Endothelial cell of hepatic sinusoid (primary cell): ENCODE measurements around the gene NWD2.

Experiments used
- in situ Hi-C: cut with HindIII; loops from 2 replicates; pipeline ENCODE4 v1.10.0; 2017; ENCODE audit warnings: low sequenced_read_pairs

NWD2 gene

GRCh38 chr4:37464373-37465128 lies 220.0 kb downstream of the NWD2 start:
- in situ Hi-C loops: loop anchor here (25.0 kb wide), 1 partner anchor 323 kb away; no protein-coding TSS in a partner anchor

- in situ Hi-C loops: loop anchor here (25.0 kb wide), 1 partner anchor 322 kb away; no protein-coding TSS in a partner anchor
Observed at GRCh38 chr4:37465296-37465695, 220.8 kb downstream of the NWD2 start.

GRCh38 chr4:37465845-37466244 lies 221.3 kb downstream of the NWD2 start:
- in situ Hi-C loops: loop anchor here (25.0 kb wide), 1 partner anchor 321 kb away; no protein-coding TSS in a partner anchor

GRCh38 chr4:37467223-37467622 lies 222.7 kb downstream of the NWD2 start:
- in situ Hi-C loops: loop anchor here (25.0 kb wide), 1 partner anchor 320 kb away; no protein-coding TSS in a partner anchor

GRCh38 chr4:37467824-37468223 lies 223.3 kb downstream of the NWD2 start:
- in situ Hi-C loops: loop anchor here (25.0 kb wide), 1 partner anchor 319 kb away; no protein-coding TSS in a partner anchor

- in situ Hi-C loops: loop anchor here (25.0 kb wide), 1 partner anchor 318 kb away; no protein-coding TSS in a partner anchor
Observed at GRCh38 chr4:37469286-37469685, 224.7 kb downstream of the NWD2 start.

GRCh38 chr4:37470245-37470644 lies 225.7 kb downstream of the NWD2 start:
- in situ Hi-C loops: loop anchor here (25.0 kb wide), 1 partner anchor 317 kb away; no protein-coding TSS in a partner anchor

GRCh38 chr4:37471093-37471492 lies 226.6 kb downstream of the NWD2 start:
- in situ Hi-C loops: loop anchor here (25.0 kb wide), 1 partner anchor 316 kb away; no protein-coding TSS in a partner anchor

- in situ Hi-C loops: loop anchor here (25.0 kb wide), 1 partner anchor 315 kb away; no protein-coding TSS in a partner anchor
Observed at GRCh38 chr4:37471971-37472370, 227.4 kb downstream of the NWD2 start.

- in situ Hi-C loops: loop anchor here (25.0 kb wide), 1 partner anchor 313 kb away; no protein-coding TSS in a partner anchor
Observed at GRCh38 chr4:37473807-37474206, 229.3 kb downstream of the NWD2 start.

- in situ Hi-C loops: no loop called here
Observed at GRCh38 chr4:37475087-37475486, 230.5 kb downstream of the NWD2 start.

- in situ Hi-C loops: no loop called here
Observed at GRCh38 chr4:37475776-37476175, 231.2 kb downstream of the NWD2 start.

GRCh38 chr4:37476256-37476655 lies 231.7 kb downstream of the NWD2 start:
- in situ Hi-C loops: no loop called here

GRCh38 chr4:37476691-37477090 lies 232.1 kb downstream of the NWD2 start:
- in situ Hi-C loops: no loop called here

- in situ Hi-C loops: no loop called here
Observed at GRCh38 chr4:37477126-37477525, 232.6 kb downstream of the NWD2 start.

- in situ Hi-C loops: no loop called here
Observed at GRCh38 chr4:37478151-37478550, 233.6 kb downstream of the NWD2 start.

GRCh38 chr4:37480509-37480908 lies 236.0 kb downstream of the NWD2 start:
- in situ Hi-C loops: no loop called here

GRCh38 chr4:37481547-37482122 lies 237.1 kb downstream of the NWD2 start:
- in situ Hi-C loops: no loop called here

- in situ Hi-C loops: no loop called here
Observed at GRCh38 chr4:37482236-37482913, 237.8 kb downstream of the NWD2 start.

- in situ Hi-C loops: no loop called here
Observed at GRCh38 chr4:37483610-37484009, 239.1 kb downstream of the NWD2 start.

- in situ Hi-C loops: no loop called here
Observed at GRCh38 chr4:37486166-37486565, 241.6 kb downstream of the NWD2 start.
